GM19239 (cell line): ENCODE data around the gene PSME3.

Experiments
- DNase-seq: peaks from one replicate; pipeline ENCODE4 v3.0.0; 2011; ENCODE audit warnings: low spot score; ENCODE audit not compliant: insufficient read length
- FAIRE-seq: peaks from 2 replicates; lab custom pipeline; 2011; peaks lifted over from hg19 to GRCh38; lab: Jason Lieb, UNC

PSME3 gene, protein sequence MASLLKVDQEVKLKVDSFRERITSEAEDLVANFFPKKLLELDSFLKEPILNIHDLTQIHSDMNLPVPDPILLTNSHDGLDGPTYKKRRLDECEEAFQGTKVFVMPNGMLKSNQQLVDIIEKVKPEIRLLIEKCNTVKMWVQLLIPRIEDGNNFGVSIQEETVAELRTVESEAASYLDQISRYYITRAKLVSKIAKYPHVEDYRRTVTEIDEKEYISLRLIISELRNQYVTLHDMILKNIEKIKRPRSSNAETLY

DNA sequence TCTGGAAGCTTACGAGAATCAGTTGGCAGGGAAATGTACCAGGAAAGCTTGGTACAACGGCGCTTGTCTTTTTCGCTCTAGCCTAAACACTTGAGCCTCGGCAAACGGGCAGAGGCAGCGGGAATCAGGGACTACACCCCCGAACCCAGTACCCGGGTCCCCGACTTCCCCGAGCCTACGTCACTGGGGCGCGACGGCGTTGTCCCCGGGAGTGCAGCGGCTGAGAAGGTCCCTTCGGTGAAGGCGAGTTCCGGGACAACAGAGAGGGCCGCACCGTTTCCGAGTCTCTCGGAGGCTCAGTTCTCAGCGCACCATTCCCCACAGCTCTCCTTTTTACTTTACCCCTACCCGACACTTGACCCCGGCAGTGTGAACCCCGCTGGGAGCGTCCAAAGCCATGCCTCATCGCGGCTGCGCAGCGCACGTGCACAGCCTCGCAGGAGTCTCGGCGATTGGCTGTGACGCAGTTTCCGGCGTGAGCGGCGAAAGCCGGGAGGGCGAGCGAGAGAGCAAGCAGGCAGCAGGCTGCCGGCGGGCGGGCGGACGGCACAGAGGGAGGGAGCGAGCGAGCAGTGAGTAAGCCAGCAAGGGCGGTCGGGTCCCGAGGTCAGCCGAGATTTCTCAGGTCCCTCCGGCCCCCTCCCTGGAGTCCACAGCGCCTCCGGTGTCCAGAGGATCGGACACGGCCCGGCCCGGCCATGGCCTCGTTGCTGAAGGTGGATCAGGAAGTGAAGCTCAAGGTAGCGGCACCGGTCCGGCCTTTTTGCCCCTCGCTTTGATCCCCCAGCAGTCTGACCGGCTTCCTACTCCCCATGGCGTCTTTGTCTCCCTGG is at the start of gene PSME3:
Gene PSME3 (plus strand): TSS at position 464 of the 833 bp plus-strand sequence. CDS start 235 bp downstream, at position 699.
- peak; percentile 91 for DNase-seq
- peak; percentile 89 for FAIRE-seq

DNA sequence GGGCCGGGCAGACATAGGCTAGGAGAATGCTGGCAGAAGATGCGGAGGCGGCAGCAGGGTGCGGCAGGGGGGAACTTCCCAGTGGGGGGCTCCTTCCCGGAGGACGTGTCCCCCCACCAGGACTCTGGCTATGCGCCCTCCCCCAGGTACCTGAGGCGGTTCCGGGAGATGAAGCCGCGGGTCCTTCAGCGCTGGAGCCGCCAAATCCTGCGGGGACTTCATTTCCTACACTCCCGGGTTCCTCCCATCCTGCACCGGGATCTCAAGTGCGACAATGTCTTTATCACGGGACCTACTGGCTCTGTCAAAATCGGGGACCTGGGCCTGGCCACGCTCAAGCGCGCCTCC is 49.4 kb upstream of the PSME3 start:
- FAIRE-seq, result no peak

DNA sequence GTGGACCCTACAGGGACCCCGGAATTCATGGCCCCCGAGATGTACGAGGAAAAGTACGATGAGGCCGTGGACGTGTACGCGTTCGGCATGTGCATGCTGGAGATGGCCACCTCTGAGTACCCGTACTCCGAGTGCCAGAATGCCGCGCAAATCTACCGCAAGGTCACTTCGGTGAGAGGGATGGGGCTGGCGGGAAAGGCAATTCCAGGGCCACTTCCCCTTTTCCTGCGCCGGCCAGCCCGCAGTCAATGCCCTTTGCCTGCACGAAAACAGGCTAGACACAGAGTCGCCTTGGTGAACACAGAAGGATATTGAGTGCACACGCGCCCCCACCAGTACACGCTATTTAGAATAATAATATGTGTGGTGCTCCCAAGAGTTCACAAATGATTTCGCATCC is 48.8 kb upstream of the PSME3 start:
- FAIRE-seq, result no peak

More for the DNA sequence above, 49.4 kb upstream of the PSME3 start:
- DNase-seq, result no peak

DNA sequence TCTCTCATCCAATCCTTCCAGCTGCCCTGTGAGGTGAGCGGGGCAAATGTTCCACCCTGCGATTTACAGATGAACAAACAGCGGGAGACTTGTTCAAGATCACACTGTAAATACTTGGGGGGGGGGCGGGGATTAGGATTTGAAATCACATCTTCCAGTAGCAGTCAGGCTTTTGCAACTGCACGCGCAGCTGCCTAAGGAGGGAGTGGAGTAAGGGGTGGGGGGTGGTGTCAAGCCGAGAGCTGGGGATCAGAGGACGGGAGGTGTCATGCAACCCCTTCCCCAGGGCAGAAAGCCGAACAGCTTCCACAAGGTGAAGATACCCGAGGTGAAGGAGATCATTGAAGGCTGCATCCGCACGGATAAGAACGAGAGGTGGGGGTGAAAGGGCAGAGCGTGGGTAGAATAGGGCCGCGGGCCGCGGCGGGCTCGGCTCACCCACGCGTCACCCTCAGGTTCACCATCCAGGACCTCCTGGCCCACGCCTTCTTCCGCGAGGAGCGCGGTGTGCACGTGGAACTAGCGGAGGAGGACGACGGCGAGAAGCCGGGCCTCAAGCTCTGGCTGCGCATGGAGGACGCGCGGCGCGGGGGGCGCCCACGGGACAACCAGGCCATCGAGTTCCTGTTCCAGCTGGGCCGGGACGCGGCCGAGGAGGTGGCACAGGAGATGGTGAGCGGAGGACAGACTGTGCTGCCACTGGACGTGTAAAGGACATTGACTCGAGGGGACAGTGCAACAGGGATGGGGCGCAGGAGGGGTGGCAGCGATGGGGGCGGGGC is 48.2 kb upstream of the PSME3 start:
- no peak for FAIRE-seq

More for the DNA sequence above, 48.8 kb upstream of the PSME3 start:
- no peak for DNase-seq

DNA sequence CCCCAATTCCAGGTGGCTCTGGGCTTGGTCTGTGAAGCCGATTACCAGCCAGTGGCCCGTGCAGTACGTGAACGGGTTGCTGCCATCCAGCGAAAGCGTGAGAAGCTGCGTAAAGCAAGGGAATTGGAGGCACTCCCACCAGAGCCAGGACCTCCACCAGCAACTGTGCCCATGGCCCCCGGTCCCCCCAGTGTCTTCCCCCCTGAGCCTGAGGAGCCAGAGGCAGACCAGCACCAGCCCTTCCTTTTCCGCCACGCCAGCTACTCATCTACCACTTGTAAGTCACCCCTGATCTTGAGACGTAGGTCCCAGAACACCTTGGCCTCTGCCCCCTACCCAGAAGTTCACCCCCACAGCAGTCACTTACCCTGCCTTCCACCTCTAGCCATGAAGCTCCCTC is 45.9 kb upstream of the PSME3 start:
- FAIRE-seq (no peak), DNase-seq (no peak)

More for the DNA sequence above, 48.2 kb upstream of the PSME3 start:
- no peak for DNase-seq

DNA sequence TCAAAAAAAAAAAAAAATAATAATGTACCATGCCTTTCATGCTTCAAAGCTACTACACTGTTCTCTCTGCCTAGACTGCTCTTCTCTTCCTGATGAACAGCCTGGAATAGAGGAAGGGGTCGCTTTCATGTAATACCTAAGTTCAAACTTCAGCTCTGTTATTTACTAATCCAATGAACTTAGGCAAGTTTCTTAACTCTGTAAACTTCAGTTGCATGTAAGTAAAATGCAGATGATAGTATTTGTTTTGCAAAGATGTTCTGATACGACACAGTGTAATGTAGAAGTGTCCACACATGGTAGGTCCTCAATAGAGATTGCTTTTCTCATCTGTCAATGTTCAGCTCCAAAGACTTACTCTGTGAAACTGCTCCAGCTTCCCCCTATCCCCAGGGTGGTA is 41.2 kb upstream of the PSME3 start:
- FAIRE-seq (no peak), DNase-seq (no peak)

DNA sequence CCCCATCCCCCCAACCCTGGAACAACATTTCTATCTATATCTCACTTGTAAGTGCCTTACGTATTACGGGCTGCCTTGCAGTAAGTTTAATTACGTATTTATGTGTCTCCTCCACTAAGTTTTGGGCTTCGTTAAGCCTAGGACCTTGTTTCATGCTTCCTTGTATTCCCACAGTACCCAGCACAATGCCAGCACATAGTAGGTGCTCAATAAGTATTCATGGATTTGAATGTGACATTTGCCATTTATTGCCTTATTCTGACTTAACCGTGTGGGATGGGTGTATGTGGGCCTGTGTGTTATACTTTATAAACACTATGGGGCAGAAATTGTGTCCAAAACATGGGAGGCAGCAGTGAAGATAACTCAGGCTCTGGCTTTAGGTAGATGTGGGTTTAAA is 40.7 kb upstream of the PSME3 start:
- DNase-seq (no peak), FAIRE-seq (no peak)

DNA sequence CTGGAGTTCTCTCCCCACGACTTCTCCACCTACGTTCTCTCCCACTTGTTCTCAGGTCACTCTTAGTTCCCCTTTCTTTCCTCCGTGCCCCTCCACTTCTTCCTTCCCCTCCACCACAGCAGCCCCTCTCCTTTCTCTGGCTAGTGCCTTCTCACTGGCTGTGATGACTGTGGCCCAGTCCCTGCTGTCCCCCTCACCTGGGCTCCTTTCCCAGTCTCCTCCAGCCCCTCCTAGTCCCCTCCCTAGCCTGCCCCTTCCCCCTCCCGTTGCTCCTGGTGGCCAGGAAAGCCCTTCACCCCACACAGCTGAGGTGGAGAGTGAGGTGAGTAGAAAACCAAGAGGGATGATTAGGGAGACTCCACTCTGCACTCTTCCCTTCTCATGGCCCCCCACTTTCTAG is 38.1 kb upstream of the PSME3 start:
- FAIRE-seq (no peak), DNase-seq (no peak)

DNA sequence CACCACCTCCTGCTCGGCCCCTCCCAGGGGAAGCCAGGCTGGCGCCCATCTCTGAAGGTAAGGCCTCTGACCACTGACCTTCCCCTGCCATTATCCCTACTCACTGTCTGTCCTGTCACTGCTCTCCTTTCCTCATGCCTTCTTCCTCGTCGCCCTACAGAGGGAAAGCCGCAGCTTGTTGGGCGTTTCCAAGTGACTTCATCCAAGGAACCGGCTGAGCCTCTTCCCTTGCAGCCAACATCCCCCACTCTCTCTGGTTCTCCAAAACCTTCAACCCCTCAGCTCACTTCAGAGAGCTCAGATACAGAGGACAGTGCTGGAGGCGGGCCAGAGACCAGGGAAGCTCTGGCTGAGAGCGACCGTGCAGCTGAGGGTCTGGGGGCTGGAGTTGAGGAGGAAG is 37.7 kb upstream of the PSME3 start:
- DNase-seq, result no peak

DNA sequence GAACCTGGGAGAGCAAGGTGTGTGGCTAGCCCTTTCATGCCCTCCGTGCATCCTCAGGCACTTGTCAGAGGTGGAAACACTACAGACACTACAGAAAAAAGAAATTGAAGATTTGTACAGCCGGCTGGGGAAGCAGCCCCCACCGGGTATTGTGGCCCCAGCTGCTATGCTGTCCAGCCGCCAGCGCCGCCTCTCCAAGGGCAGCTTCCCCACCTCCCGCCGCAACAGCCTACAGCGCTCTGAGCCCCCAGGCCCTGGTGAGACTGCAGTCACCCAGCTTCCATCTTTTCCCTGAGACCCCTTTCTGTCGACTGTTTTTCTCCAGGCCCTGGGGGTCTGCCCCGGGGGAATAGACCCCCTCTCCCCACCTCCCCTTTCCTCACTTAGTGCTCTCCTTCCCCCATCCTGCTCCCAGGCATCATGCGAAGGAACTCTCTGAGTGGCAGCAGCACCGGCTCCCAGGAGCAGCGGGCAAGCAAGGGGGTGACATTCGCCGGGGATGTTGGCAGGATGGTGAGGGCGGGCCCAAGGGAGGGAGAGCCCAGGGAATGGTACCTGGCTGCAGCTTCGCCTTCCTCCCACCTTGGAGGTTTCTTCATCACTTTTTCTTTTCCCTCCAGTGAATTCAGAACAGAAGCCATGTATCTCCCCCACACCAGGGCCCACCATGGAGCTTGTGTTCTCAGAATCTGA is 37.0 kb upstream of the PSME3 start:
- DNase-seq (no peak), FAIRE-seq (no peak)

More for the DNA sequence above, 37.7 kb upstream of the PSME3 start:
- no peak for FAIRE-seq

DNA sequence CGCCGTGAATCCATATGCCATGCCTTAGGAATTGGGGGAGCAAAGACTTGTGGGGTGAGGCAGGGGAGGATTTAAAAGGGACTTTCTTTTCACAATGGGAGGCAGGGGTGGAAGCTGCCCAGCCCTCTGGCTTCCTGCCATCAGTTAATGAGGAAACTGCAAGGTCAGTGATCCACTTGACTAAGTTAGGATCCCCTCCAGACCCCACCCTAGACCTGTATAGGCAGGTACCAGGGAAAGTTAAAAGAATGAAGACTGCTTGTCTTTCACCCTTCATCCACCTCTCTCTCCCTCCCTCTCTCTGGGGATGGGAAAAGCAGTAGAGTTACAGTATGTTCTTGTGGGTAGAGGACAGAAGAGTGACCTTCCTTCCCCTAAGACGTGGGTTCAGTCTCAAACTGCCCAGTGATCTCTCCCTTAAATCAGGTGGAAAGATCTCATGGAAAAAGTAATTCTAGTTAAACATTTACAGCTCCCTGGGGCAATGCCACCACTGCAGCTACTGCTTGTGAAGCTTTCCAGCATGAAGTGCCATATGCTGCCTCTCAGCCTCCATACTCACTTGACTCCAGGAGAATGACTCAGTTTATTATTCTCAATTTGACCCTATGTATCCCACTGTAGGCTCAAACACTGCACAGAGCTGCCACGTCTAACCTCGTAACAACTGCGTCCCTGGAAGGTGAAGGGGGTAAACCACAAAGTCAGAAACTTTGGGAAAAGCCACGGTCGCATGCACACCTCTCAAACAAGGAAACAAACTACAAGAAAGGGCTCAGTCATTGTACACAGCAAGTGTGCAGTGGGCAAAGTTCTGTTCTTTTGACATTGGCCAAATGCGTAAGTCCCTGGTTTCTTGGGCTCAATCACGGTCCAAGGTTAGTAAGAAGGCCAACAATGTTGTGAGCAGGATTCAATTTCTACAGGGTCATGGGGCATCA is 35.9 kb upstream of the PSME3 start:
- no peak for DNase-seq
- FAIRE-seq, result no peak

DNA sequence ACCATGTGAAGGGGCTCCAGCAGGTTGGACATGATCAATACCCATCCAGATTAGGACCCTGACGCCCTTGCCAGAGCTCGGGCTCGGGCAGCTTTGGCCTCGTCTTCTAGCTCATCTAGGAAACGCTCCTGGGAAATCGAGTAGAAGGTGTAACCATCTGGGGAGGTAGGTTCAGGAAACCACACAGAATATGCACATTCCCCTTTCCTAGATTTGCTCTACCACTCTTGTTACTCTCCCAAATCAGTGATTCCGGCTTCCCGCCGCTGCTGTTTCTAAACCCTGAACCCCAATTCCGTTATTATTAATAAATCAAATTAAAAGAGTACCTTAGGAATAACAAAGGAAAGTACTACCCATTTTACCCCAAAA is 35.2 kb upstream of the PSME3 start:
- DNase-seq, result no peak
- no peak for FAIRE-seq

DNA sequence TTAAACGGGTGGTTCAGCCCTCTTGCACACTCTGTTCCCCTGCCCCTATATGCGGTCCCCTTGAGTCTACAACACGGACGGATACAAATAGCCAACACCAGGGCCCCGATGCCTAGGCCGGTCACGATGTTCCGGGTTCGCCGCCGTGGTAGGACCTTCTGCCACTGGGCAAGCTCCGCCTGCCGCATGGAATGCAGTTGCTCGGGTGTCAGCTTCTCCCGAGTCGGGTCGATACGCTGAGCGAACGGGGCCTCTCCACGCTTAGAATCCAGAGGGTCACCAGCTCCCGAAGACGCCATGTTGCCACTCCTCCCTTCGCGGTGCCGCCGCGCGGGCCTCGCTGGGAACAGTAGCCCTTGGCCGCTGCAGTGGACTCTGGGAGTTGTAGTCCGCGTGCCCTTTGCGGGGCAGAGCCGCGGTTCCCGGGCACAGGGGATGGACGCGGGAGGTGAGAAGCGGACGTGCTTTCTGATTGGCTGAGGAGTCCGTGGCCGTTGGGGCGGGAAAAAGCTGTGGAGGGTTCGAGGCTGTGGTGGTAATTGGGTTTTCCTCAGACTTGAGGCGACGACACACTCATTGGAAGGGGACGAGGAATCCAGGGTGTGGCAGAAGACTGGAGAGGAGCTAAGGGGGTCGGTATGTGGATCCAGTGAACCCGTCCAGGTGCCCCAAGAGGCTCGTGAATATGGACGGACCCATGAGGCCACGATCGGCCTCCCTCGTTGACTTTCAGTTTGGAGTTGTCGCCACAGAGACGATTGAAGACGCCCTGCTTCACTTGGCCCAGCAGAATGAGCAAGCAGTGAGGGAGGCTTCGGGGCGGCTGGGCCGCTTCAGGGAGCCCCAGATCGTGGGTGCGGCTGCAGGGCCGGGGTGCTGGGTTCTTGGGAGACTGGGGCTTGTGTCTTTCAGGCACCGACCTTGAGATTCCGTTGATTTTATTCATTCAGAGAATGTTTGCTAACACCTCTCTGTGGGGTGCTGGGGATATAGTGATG is 34.5 kb upstream of the PSME3 start, which contains the start of the genes CNTD1 and COA3:
Gene CNTD1 (plus strand): TSS at position 479 of the 998 bp plus-strand sequence. CDS start 207 bp downstream, at position 686.
Gene COA3 (minus strand): TSS at position 322 of the 998 bp plus-strand sequence. CDS start 23 bp downstream, at position 299.
- peak; percentile 88 for FAIRE-seq
- DNase-seq, result peak; percentile 94

DNA sequence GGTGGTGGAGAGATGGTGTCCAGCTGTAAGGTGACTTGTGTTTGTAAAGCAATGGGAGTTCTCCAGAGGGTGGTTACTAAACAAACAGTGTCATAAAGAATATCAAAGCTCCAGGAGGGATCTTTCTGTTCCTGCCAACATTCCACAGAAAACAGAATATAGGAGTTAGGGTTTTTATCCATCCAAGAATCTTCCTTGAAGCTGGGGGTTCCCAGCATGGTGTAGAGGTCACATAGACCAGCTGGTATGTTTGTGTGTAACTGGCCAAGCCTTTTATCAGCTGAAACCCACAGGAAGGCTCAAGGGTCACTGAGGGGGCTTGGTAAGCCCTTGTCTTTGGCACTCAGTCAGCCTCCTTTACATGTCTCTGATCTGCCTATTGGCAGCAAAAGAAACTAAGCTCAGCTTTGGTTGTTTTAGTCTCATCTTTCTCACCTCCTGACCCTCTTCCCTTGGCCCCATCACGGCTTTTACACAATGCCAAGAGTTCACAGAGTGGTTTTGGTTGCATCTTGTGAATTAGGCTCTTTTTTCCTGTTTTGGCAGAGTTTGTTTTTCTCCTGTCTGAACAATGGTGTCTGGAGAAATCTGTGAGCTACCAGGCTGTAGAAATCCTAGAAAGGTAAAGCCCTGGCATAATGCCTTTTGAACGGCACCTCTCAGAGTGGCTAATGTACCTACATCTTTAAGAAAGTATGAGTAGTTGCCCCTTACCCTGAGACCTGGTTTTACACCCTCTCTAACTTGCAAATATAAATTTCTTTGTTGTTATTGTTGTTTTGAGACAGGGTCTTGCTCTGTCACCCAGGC is 29.9 kb upstream of the PSME3 start:
- FAIRE-seq (no peak), DNase-seq (no peak)

DNA sequence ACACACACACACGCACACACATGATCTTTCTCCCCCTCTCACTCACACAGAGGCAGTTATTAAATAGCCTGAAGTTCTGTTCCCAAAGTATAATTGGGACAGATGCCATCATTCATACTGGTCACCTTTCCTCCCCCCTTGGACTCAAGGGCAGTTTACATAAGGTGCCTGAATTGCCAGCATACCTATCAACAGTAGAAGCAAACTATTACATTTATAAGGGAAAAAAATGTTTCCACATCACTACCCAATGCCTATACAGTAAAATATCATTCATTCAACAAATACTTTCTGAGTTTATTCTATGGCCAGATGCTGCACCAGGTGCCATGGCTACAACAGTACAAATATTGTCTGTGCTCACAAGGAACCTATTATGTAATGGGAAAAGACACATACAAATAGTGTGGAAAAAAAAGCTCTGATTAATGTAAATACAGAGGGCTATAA is 28.3 kb upstream of the PSME3 start:
- DNase-seq (no peak), FAIRE-seq (no peak)

DNA sequence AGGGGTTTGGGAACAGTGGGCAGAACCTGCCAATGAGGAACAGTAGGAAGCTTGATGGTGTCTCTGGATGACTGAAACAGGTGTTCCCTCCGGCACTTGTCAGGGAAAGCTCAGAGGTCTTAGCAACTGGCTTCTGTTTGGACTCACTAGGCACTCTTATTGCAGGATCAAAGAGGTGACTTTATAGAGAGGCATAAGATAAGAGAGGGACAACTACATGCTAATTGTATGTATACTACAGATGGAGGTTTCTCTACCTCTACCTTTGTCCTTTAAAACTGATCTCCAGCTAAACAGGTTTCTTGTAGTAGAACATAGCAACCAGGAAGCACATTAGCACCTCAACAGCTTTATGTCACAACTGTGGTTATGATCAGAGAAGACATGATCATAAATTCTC is 26.9 kb upstream of the PSME3 start:
- no peak for FAIRE-seq
- DNase-seq, result no peak

DNA sequence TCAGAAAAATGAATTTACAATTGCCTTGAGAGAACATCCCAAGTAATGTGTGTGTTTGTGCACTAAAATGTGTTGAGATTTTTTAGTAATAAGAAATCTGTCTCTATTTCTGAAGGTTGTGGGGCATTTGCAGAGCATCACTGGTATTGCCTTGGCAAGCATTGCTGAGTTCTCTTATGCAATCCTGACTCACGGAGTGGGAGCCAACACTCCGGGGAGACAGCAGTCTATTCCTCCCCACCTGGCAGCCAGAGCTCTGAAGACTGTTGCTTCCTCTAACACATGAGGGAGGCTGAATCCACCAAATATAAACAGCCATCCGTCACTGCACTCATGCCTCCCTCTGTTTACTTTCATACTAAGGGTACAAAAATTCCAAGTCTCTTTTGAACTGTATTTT is 23.9 kb upstream of the PSME3 start:
- no peak for FAIRE-seq

More for the DNA sequence above, 23.9 kb upstream of the PSME3 start:
- no peak for DNase-seq
